HG03469 (cell line): ENCODE results near the gene DDAH1.

ENCODE experiments used
- ATAC-seq: cut with Tn5 transposase; IDR thresholded peaks from one replicate; pipeline ENCODE4 v1.9.1; 2021; ENCODE audit warnings: mild to moderate bottlenecking, moderate library complexity, moderate number of reproducible peaks; ENCODE audit not compliant: unreplicated experiment

The DDAH1 gene

DNA sequence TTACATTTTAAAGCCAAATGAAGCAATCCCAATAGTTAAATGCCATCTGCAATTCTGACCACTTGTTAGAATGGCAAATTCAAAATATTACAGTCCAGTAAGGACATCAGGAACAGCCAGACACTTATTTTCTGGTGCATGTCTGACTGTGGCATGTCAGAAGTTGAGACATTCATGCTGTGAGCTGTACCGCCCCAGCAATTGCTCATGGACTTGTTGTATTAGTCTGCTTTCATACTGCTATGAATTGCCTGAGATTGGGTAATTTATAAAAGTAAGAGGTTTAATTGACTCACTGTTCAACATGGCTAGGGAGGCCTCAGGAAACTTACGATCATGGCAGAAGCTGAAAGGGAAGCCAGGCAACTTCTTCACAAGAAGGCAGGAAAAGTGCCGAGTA, 19.1 kb downstream of the DDAH1 start:
- ATAC-seq: no peak

DNA sequence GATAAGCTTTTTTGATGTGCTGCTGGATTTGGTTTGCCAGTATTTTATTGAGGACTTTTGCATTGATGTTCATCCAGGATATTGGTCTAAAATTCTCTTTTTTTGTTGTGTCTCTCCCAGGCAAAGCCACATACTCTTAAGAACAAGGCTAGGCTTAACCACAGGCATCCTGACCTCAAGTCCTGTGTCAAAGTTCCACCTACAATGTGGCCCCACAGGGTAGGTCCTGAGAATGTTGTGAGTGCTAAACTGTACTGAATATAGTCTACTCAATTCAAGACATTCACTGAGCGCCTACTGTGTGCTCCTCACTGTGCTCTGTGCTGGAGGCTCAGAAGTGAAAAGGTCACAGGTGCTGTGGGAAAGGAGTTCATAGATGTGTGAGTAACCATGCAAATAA, 20.6 kb downstream of the DDAH1 start:
- no peak for ATAC-seq

DNA sequence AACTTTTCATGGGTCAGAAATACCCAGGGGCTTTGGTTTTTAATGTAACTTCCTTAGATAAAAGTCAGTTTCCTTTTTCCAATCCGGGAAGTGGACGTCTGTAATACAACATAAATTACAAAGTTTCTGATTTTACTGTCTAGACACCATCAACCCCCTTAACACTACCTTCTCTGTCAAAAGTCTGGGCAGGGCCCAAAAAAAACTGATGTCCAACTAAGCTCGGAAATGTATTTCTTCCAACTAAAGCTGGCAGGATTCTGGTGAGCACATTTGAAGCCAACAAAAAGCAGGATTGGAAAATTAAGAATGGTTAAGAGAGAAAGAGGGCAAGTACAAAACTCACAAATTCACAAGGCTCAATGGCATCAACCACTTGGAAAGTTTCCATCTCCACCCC, 24.3 kb downstream of the DDAH1 start:
- ATAC-seq: no peak

DNA sequence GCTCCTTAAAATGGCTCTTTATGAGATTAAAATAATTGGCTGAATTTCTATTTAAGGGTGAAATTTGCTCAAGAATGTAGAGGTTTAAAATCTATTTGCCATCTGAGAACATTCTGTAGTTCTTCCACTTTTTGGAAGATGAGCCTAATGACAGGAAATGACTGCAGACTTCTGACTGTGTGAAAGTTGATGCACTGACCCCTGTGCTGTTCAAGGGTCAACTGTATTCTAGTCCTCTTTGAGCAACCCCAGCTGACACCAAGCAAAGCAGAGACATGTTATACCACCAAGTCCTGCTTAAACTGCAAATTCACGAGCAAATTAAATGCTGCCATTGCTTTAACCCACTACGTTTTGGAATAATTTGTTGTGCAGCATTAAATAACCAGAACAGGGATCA, 26.6 kb downstream of the DDAH1 start:
- no peak for ATAC-seq

DNA sequence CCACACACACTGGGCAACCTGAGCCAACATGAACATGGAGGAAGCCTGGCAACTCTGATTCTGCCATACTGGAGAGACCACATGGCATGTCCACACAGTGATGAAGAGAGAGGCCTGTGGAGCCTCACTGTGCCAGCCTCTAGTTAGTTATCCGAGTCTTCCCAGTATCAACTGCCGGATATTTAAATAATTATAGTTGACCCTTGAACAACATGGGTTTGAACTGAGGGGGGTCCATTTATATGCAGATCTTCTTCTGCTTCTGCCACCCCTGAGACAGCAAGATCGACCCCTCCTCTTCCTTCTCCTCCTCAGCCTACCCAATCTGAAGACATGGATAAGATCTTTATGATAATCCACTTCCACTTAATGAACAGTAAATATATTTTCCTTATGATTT, 27.8 kb downstream of the DDAH1 start:
- no peak for ATAC-seq

DNA sequence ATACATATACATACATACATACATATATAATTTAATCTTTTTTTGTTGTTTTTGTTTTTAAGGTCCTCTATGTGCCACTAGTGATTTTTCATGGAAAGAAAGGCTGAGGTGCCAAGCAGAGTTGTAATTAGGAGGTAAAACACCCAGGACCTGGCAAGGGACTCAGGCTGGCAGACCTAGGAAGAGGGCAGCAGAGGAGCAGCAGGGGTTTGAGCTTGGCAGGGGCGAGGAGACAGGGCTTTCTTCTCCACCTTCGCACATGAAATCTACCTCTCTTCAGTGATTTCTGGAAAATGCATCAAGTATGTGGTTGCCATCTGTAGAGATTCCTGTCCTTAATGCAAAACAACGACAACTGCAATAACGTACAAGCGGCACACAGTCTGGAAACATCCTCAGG, 31.9 kb downstream of the DDAH1 start:
- no peak for ATAC-seq

DNA sequence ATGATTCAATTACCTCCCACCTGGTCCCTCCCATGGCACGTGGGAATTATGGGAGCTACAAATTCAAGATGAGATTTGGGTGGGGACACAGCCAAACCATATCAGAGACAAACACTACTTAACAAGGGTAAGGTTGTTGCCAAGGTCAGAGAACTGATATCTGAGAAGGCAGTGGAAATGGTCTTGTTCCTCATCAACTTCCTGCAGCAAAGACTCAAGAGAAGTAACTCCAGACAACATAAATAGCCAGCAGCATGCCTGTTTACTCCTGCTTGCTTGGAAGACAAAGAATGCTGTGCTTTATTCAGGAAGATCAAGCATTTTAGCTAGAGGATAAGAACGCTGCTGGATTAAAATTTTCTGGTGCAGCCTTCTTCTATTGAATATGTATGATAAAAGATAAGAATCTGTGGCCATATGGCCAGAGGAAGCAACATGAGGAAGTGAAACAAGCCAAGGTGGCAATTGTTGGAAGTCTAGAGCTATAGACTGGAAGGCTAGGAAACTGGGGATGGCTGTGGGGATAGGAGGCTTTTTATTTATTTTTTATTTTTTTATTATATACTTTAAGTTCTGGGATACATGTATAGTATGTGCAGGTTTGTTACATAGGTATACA, 36.4 kb downstream of the DDAH1 start:
- ATAC-seq: no peak

DNA sequence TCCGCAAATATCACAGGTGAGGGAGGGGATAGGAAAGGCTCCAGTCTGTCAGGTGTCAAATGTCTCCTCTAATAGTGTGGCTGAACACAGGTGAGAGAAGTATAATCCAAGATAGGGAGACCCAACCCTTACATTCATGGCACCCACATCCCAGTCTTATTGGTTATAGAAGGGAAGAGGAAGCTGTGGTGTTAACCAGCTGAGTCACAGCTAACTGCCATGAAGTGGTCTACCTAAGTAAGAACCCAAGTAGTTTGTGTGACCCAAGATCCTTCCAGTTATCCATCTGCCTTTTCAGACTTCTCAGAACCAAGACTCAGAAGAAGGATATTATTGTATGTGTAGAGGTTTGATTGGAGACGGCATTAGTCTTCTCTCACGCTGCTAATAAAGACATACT, 37.1 kb downstream of the DDAH1 start:
- ATAC-seq: no peak

DNA sequence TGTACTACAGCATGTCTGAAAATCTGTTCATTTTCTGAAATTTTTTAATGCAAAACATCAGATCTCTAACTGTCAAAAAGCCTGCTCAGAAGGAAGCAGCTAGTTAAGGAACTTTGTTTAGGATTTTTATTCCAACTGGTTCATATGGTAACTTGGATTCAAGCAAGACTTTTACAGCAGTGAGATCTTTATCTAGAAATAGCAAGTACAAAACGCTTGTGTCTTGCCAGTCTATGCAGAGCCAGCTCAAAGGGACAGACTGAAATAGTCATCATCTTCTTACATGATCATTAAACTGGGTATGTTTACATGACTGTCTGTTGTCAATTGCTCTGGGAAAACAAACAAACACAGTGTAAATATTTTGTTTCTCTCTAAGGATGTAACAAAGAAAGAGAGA, 37.6 kb downstream of the DDAH1 start:
- ATAC-seq: no peak

DNA sequence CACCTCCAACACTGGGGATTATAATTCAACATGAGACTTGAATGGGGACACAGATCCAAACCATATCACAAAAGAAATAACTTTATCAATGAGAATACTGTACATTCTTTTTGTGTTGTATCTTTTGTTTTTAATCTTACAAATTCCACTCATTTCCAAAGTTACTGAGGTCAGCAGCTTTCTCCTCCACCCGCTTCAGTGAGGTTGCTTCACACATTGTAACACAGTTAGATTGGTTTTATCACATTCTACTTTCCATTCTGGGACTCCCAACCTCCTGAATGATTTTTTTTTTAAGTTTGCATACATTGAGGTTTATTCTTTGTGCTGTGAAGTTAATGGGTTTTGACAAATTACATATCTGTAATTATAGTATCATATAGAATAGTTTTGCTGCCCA, 43.8 kb downstream of the DDAH1 start:
- no peak for ATAC-seq

DNA sequence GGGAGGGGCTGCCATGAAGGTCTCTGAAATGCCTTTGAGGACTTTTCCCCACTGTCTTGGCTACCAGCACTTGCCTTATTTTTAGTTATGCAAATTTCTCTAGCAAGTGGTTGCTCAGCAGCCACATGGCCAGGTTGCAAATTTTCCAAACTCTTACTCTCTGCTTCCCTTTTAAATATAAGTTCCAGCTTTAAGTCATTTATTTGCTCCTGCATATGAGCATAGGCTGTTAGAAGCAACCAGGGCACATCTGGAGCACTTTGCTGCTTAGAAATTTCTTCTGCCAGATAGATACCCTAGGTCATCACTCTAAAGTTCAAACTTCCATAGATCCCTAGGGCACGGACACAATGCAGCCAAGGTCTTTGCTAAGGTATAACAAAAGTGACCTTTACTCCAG, 44.8 kb downstream of the DDAH1 start:
- ATAC-seq: no peak

DNA sequence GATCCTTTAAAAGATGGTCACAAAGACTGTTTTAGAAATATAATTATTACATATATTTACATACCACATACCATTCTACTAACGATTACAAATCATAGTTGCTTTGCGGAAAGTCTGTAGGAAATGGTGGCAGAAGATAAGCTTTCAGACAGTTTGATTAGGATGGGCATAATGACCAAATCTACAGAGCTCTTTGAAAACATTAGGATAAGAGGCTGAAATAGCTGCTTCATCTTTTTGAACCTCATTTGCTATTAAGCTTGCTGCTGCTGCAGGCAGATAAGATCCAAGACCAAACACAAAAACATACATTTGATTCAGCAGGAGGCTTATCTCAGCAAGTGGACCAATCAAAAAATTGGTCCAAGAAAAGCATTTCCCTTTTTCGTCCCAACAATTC, 47.1 kb downstream of the DDAH1 start:
- ATAC-seq: no peak

DNA sequence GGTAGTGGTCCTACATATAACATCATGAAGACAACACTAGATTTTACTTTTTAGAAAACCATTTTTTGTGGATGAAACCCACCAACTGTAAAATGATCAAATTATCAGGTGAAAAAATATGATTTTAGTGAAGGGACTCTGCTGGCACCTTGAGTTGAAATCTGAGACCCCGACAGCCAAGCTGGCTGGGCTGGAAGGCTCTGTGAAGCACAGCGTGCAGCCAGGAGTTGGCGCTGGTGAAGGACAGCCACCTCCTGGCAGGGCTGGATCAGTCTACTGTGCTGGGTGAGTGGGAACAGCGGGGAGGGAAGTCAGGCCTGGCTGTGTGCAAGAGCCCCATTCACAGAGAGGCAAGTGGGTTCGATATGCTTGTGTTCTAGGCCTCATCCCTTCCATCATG, 47.9 kb downstream of the DDAH1 start:
- no peak for ATAC-seq

DNA sequence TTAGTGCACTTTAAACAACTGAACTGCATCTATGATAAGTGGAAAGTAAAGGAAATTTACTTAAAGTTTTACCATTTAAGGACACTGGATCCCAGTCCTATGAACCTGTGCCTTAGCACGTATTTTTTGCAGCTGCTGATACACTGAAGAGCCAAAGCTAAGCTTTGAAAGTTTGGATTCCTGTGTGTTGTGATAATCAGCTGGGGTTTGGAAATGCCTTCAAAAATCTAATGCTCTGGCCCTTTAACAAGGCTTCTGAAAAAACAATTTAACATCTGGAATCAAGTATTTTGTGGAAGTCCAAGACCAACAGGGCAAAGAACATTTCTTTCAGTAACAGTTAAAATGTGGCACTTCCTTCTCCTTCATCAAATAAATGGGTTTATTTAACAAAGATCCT, 51.8 kb downstream of the DDAH1 start:
- no peak for ATAC-seq

DNA sequence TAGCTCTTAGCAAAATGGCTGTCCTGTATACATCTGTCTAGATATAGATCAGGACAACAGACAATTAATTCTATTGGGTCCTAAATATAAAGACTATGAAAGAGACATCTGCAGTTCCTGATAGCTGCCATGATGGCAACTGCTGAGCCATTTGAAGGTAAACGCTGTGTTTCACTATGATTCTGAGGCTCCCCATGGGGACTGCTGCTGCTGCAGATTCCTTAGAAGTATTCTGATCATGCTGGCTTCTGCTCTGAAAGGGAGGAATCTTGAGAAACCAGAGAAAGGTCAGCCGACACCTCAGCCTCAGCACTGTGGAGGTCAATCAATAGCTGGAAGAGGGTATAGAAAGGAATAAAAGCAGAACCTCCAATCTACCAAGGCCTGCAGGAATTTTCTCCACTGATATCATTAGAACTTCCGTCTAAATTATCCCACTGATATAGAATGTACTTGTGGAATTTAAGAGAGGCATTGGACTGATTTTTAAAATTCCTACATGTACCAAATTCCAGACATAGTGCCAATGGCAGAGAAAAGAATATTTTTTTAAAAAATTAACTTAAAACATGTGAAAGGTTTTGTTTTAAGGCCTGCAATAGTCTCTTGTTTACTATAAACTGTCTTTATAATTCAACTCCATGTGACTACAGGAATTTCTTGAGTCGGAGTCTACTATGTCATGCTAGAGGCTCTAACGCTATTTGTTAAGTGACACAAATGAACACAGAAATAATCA, 53.2 kb downstream of the DDAH1 start:
- no peak for ATAC-seq

DNA sequence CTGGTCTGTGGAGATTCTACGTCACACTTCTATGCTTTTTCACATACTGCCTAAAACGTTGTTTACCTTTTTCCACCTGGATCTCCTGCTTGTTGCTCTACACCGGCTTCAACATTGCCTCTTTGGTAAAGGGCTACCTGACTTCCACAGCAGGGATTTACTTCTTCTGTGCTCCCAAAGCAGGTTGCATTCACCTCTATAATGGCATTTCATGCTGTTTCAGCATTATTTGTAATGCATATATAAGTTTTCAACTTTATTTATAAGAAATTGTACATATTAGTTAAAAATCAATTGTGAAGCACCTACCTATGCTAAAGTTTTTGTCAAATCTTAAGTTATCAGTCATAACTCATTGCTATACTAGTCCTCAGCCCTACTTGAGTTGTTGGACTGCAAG, 55.4 kb downstream of the DDAH1 start:
- ATAC-seq: no peak

DNA sequence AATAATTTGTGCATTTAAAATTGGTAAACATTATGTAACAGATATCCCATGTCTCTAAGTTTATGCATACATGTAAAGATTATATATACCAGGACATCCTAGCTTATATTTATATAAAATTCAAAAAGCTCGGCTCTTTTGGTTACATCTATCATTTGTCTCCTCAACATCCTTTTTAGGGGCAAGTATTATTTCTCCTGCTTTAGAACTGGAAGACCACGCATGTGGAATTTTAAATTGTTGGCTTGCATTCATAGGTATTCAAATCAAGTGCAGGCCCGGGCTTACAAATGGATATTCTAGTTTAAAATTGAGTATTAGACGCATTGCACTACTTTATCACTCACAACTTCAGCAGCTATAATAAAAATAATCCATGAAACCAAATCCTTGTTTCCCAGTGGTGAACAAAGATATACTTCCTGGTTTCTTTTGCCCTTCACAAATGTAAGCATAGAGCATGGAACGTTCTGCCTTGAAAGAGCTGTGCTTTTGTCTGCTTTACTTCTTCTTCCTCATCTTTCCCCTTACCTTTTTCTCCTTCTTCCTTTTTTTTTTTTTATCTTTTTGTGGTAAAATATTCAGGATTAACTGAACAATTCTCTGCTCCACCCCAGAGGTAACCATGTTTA, 57.1 kb downstream of the DDAH1 start:
- no peak for ATAC-seq

DNA sequence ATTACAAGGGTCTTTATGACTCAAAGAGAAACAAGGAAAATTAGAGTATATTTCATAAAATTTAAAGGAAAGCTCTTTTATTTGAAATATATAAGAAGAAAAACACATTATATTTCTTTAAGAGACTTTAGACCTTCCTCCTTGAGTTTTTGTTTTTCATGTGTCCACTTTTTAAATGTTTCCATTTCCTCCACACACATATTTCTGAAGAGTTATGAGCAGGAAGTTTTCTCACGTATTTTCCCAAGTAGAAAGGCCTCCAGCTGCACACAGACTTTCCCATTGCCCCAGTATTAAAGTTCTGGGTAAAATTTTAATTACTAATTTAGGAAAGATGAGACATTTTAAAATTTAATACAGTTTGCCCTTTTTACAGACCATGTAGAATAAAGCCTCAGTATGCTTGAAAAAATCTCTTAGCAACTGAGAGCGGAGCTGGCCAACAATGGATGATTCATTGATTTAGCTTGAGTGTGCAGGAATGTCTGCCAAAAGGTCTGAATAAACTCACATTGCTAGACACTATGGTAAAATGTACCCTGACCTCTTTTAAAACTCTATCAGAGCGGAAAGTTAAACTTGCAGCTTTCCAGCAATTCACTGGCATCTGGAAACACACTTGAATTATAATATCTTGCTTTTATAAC, 57.9 kb downstream of the DDAH1 start:
- no peak for ATAC-seq

DNA sequence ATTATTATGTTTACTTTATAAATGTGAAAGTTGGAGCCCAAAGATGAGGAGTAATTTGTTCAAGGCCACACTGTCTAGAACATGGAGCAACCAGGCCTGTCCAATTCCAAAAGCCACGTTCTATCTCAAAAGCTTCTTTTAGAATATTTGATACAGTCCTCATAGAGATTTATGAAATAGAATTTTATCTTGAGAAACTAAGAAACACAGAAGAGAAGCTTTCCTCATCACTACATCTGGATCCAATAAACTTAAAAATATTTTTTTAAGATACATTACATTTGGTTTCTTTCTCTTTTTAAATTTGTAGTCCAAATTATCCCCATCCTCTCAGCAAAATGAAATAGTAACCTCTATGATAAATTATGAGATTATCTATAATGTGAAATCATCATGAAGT, 58.9 kb downstream of the DDAH1 start:
- no peak for ATAC-seq

DNA sequence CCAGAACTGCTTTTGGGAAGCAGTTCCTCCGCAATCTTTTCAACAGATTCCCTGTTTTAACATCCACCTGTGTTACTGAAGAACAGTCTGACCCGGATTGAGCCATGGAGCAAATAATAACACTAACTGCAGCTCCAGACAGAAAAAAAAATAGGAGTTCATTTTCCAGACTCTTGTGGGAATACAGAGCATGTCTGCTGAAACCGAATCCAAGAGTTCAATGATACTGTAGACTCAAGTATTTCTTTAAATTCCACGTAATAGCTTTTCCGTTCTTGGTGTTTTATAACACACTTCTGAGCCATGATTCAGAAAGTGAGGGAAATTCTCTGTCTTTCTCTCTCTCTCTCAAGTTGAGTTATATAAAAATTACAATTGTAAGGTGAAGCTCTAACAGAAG, 60.6 kb downstream of the DDAH1 start:
- ATAC-seq: no peak

DNA sequence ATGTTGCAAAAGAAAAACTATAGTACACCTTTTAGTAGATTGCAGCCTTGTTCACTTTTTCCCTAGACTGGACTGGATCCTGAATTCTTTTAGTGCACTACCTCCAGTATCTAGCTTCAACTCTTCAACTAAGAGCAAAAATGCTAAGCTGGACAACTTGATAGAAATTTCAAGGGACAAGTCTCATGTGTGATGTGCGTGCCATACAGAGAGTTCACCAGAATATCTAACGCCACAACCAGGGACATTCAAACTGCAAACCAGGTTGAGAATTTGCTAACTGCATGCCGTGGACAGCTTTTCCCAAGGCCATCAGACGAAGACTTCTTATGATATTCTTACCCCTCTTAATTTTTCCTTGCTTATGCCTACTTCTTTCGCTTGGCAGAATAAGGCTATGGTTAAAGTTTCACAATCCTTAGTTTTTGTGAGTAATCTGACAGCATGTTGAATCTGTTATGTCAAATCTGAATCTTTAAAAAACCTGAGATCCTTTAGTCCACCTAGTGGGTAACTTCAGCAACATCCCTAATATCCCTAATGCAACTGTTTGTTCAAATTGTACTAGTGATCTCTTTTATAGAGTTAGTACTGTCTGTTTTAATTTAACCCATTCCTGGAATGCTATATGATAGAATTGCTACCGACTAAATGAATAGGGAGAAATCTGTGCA, 66.4 kb downstream of the DDAH1 start:
- no peak for ATAC-seq
